GM19035 (cell line): ENCODE measurements around the gene SH3PXD2A.
"Not testable (repeated sequence)": the region's sequence is repeated elsewhere in the genome, so short reads cannot be mapped to it uniquely, and the experiment has no call there.

Source experiments
- ATAC-seq: cut with Tn5 transposase; IDR thresholded peaks from one replicate; pipeline ENCODE4 v1.9.1; 2021; ENCODE audit not compliant: unreplicated experiment

SH3PXD2A gene

GRCh38 chr10:103772096-103772845 lies 83.1 kb downstream of the SH3PXD2A start:
- ATAC-seq = peak; percentile 65

GRCh38 chr10:103770139-103770538 lies 85.2 kb downstream of the SH3PXD2A start:
- no peak for ATAC-seq

- ATAC-seq = no peak
Measured at GRCh38 chr10:103769176-103769575, 86.2 kb downstream of the SH3PXD2A start.

DNA sequence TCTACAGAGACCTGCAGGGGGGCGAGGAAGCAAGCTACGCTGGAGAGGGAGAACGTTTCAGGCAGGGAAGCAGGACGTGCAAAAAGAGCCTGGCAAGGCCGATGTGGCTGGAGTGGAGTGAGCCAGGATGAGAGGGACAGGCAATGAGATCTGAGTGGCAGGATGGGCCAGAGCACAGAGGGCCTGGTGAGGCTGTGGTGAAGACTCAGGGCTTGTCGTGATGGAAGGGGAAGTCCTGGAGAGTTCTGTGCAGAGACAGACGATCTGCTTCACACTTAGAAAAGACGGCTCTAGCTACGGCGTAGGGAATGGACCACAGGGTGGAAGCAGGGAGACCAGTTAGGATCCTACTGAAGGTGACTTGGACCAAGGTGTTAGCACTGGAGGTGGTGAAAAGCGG lies 87.0 kb downstream of the SH3PXD2A start:
- no peak for ATAC-seq

DNA sequence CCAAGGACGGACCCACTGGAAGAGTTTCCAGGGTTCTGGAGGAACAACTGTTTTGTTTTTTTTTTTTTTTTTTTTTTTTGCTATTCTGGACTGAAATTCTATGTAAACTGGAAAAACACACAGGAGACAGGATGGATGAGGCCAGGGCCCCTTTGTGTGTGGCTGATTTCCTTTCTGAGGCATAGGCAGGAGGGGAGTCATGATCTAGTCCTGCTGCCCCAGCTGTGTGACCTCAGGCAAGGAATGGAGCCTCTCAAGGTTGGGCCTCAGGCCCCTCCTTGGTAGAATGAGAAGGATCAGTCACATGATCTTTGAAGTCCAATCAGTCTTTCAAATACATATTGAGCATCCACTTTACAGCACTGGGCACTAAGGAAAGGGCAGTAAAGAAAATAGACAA lies 87.6 kb downstream of the SH3PXD2A start:
- ATAC-seq = no peak

- ATAC-seq = no peak
Measured at GRCh38 chr10:103766751-103767505, 88.4 kb downstream of the SH3PXD2A start.

DNA sequence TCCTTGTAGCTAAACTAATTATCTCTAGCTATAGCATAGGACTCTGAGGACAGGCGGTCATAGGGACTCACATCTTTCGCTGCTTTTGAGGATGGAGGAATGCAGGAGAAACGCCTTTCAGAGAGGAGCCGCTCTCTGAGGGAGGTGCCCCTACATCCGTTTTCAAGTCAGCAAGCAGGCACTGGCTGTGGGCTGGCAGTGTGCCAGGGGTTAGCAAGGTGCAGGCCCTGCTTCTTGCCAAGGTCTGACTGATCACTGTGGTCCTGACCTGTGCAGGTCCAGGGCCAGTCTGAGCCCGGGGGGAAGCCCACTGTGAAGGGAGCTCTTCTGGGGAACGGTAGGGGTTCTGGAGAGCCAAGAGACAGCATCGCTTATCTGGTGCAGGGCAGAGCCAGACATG lies 89.4 kb downstream of the SH3PXD2A start:
- ATAC-seq = no peak

- no peak for ATAC-seq
Measured at GRCh38 chr10:103765168-103765567, 90.2 kb downstream of the SH3PXD2A start.

GRCh38 chr10:103764296-103765088 lies 90.9 kb downstream of the SH3PXD2A start:
- ATAC-seq = no peak

DNA sequence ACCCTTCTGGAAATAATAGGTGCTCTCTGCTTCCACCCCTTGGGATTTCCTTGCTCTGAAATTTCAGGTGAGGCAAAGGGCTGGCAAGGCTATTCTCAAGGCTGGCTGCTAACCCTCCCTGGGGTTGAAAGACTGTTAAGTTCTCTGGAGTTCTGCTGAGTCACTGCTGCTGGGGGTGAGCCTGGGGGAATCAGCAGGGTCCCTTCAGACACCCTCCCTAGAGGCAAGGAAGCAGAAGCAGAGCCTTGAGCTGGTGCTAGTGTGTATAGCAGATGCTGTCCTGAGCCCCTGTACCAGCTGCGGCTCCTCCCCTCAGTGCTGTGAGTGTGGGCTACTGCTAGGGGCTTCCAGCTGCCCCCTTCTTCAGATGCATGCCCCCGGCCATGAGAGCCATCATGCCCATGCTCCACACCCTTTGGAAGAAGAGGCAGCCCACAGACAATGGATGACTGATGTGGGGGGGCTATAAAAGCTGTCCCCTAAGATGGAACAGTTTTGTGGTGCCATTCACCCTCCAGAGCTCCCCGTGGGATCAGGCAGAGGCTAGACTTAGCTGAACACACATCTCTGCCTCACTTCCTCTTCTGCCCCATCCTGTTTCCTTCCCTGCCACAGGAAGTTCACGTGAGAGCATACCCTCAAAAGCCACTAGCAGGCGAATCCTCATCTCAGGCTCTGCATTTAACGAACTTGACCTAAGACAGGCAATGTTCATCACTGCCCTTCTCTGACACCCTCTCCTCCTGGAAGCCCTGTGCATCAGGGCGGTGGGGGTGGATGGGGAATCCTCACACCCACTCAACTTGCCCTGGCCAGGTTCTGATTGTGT lies 91.8 kb downstream of the SH3PXD2A start:
- no peak for ATAC-seq

DNA sequence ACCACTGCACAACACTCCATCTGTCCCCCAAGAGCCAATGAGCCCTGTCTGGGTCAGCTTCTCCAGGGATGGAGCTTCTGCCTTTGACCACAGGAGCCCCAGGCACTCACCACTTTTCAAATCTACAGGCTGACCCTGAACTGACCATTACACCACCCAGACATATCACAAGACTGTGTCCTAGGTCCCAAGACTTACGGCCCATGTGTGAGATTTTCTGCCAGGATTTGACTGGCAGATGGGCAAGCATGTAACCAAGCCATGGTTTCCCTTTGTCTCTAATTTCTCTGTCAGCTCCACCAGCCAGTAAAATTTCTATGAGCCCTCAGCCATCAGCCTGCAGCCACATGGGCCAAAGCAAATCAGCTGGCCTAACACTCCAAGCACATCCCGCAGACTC lies 92.5 kb downstream of the SH3PXD2A start:
- ATAC-seq = no peak

DNA sequence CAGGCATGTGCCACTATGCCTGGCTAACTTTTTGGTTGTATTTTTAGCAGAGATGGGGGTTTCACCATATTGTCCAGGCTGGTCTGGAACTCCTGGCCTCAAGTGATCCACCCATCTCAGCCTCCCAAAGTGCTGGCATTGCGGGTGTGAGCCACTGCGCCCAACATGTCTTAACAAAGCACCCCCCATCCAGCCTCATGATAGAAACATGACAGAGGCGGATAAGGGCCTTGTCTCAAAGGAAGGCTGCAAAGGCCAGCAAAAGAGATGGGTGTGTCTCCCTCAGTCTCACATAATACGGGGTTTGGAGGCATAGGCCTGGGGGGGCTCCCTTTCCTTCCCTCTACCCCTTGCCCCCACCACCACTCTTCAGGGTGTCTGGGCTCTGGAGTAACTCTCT lies 93.2 kb downstream of the SH3PXD2A start:
- ATAC-seq = no peak

DNA sequence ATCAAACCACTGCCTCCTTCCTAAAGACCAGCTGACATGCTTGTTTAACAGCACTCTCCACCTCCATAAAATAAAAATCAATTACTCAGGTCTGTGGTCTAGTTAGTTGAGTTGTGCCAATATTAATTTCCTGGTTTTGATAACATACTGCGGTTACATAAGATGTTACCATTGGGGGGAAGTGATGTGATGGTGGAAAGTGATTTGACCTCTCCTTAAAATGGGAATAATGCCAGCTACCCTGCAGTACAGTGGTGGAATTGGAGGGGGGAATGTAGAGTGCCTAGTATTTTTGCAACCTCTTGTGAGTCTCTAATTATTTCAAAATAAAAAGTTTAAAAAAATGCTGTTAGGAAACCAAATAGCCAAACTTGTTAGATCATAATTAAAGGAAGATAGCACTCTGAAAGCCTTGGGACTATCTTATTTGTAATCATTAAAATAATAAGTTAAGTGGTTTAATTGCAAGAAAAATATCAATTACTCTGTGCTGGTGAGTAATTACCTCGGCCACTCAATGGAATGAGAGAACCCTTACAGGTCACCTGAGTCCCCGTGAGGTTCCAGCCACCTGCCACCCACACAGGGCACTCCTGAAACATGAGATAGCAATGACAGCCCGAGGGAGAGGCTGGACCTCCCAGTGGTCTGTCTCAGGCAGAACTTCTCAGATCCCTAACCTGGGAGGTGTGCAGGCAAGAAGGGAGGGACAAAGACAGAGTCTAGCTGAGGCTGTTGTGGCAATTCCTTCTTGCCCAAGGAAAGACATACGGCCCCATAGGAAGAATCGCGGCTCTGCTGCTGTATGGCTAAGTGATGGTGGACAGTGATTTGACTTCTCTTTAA lies 94.1 kb downstream of the SH3PXD2A start:
- ATAC-seq = no peak

- ATAC-seq = not testable (repeated sequence)
Measured at GRCh38 chr10:103760233-103760632, 95.1 kb downstream of the SH3PXD2A start.

- ATAC-seq = no peak
Measured at GRCh38 chr10:103759100-103759781, 96.1 kb downstream of the SH3PXD2A start.

GRCh38 chr10:103758294-103758681 lies 97.1 kb downstream of the SH3PXD2A start:
- no peak for ATAC-seq

- ATAC-seq = no peak
Measured at GRCh38 chr10:103757531-103758293, 97.7 kb downstream of the SH3PXD2A start.

DNA sequence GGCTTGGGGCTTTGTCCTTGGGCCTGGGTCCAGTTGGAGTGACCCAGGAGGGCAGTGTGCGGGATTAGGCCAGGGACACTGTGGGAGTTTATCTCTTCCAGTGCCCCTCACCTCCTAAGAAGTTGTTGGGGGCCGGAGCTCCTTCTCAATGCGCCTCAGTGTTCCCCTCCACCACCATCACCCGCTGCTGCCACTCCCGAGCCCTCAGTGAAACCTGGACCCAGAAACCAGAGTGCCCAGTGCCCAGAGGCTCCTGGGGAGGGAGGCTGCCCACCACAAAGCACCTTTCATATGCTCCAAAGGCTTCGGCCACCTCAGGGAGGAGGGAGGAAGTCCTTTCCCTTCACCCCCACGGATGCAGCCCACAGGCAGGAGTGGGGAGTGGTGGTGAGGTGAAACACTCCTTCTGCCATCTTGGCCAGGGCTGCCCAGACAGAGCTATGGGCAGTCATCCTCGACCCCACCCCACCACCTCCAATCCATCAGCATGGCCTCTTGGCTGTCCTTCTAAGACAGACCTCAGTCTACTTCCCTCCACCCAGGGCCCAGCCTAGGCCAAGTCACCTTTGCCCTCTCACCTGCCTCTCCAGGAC lies 99.0 kb downstream of the SH3PXD2A start:
- no peak for ATAC-seq
